IPS DF 4.7 (cell line): Measurements from ENCODE around the gene KIAA0319L.
"Not testable (repeated sequence)": the region's sequence is repeated elsewhere in the genome, so short reads cannot be mapped to it uniquely, and the experiment has no call there.

Experiments used
- DNase-seq: peaks from one replicate; pipeline ENCODE4 v3.0.0-alpha.2; 2013; ENCODE audit warnings: low spot score; ENCODE audit errors: extremely low read depth

KIAA0319L gene

GRCh38 chr1:35581621-35582020, 24.4 kb upstream of the KIAA0319L start:
- DNase-seq, result not testable (repeated sequence)

GRCh38 chr1:35580949-35581388, 23.8 kb upstream of the KIAA0319L start:
- no peak for DNase-seq

GRCh38 chr1:35577071-35577998, 20.1 kb upstream of the KIAA0319L start:
- no peak for DNase-seq

GRCh38 chr1:35576766-35577070, 19.5 kb upstream of the KIAA0319L start:
- not testable (repeated sequence) for DNase-seq

- DNase-seq, result no peak
These were observed 19.0 kb upstream of the KIAA0319L start for GRCh38 chr1:35576061-35576765.

GRCh38 chr1:35575416-35575958, 18.3 kb upstream of the KIAA0319L start:
- DNase-seq, result no peak

- DNase-seq, result no peak
These were observed 17.6 kb upstream of the KIAA0319L start for GRCh38 chr1:35574655-35575415.

GRCh38 chr1:35574125-35574654, 17.0 kb upstream of the KIAA0319L start:
- no peak for DNase-seq

GRCh38 chr1:35573198-35574124, 16.3 kb upstream of the KIAA0319L start, which contains the start of gene TFAP2E:
Gene TFAP2E (plus strand): TSS chr1:35573314. CDS start chr1:35573578, 264 bp downstream.
- no peak for DNase-seq

- no peak for DNase-seq
These were observed 15.1 kb upstream of the KIAA0319L start for GRCh38 chr1:35572296-35572695.

- no peak for DNase-seq
These were observed 14.1 kb upstream of the KIAA0319L start for GRCh38 chr1:35571263-35571662.

GRCh38 chr1:35570589-35571137, 13.5 kb upstream of the KIAA0319L start:
- DNase-seq, result no peak

- DNase-seq, result no peak
These were observed 12.7 kb upstream of the KIAA0319L start for GRCh38 chr1:35569936-35570335.

GRCh38 chr1:35568975-35569395, 11.8 kb upstream of the KIAA0319L start:
- no peak for DNase-seq

GRCh38 chr1:35567947-35568558, 10.8 kb upstream of the KIAA0319L start:
- DNase-seq, result no peak

GRCh38 chr1:35565742-35566133, 8.5 kb upstream of the KIAA0319L start:
- DNase-seq, result no peak

- DNase-seq, result no peak
These were observed 7.9 kb upstream of the KIAA0319L start for GRCh38 chr1:35564884-35565741.
